Adipocyte (in vitro differentiated cells): ENCODE measurements around the gene ASF1A.

Experiments
- DNase-seq: peaks from one replicate; pipeline ENCODE4 v3.0.0-alpha.2; 2015; ENCODE audit warnings: low read depth
- H3K27me3 ChIP-seq: replicated peaks from 2 replicates; pipeline ENCODE4 v1.7.0; 2013; ENCODE audit warnings: mild to moderate bottlenecking, low read length, moderate library complexity; ENCODE audit not compliant: control insufficient read depth, insufficient read depth
- H3K36me3 ChIP-seq: 2 replicates; pipeline ENCODE4 v1.7.0; 2013; ENCODE audit warnings: low read length, mild to moderate bottlenecking, moderate library complexity; ENCODE audit not compliant: control insufficient read depth, insufficient read depth, severe bottlenecking
- H3K4me1 ChIP-seq: 2 replicates; pipeline ENCODE4 v1.7.0; 2013; ENCODE audit warnings: mild to moderate bottlenecking, low read length, moderate library complexity; ENCODE audit not compliant: control insufficient read depth, insufficient read depth
- H3K4me3 ChIP-seq: 2 replicates; pipeline ENCODE4 v1.7.0; 2013; ENCODE audit warnings: mild to moderate bottlenecking, low read length, moderate library complexity
- H3K9ac ChIP-seq: 2 replicates; pipeline ENCODE4 v1.7.0; 2013; ENCODE audit warnings: mild to moderate bottlenecking, low read length, moderate library complexity
- H3K9me3 ChIP-seq: 2 replicates; pipeline ENCODE4 v1.7.0; 2013; ENCODE audit warnings: mild to moderate bottlenecking, low read length, moderate library complexity; ENCODE audit not compliant: control insufficient read depth

The ASF1A gene

DNA sequence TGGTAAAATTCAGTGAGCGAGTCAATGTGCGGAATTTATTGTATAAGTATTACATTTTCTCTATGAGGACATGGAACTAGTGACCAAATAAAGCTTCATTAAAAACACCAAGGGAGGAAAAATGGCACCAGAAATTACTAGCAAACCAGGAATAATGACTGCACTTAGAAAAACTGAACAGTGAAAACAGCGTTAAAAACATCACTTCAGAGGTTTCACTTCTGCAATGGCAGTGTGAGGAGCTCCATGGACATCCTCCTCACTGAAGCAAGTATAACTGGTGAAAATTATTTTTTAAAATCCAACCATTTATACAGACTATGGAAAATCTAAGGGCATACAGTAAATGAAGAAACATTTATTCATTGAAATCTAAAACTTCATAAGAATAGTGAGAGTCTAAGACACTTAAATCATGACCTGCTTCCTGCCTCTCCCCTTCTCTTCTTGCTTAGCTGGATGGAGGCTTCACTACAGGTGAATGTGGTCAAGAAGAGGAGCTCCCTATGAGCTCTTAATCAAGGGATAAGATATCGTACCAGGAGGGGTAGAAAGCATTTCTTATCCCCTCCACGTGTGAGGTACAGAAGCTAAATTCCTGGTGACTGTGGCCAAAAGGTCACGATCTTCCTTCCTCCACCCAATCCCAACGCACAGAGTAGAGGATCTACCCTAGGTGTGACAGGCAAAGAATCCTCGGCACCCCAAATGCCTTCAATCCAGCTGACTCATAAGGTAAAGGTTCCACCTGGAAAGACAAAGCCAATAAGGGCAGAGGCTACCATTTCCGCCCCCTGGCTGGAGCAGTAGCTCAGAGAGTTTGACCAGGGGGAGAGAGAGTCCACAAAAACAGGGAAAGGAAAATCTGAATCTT is 12.3 kb upstream of the ASF1A start:
- Histone ChIP-seq H3K9ac (no peak overlapping the region), H3K4me1 (peaks cover 14% of the 10 kb centered on the region), H3K9me3 (no peaks in the 10 kb centered on the region), H3K27me3 (no peaks in the 10 kb centered on the region), H3K36me3 (no peaks in the 10 kb centered on the region), H3K4me3 (no peak overlapping the region)
- DNase-seq = no peak

GRCh38 chr6:118882314-118882905 is 11.5 kb upstream of the ASF1A start:
- DNase-seq = no peak
- Histone ChIP-seq H3K36me3 (no peaks in the 10 kb centered on the region), H3K4me3 (no peak overlapping the region), H3K4me1 (peaks cover 14% of the 10 kb centered on the region), H3K9me3 (no peaks in the 10 kb centered on the region), H3K9ac (no peak overlapping the region), H3K27me3 (no peaks in the 10 kb centered on the region)

DNA sequence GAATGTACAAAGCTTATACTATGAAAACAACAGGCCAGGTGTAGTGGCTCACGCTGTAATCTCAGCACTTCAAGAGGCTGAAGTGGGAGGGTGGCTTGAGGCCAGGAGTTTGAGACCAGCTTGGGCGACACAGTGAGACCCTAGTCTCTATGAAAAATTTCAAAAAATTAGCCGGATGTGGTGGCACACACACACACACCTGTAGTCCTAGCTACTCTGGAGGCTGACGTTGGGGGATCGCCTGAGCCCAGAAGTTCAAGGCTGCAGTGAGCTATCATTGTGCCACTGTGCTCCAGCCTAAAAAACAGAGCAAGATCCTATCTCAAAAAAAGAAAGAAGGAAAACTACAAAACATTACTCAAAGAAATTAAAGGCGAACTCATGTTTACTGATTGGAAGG is 7.3 kb upstream of the ASF1A start:
- H3K9me3 ChIP-seq = no peaks in the 10 kb centered on the region
- H3K27me3 ChIP-seq = no peaks in the 10 kb centered on the region
- no peaks in the 10 kb centered on the region for H3K36me3 ChIP-seq
- H3K4me1 ChIP-seq = peaks cover 11% of the 10 kb centered on the region
- DNase-seq = no peak
- no peak overlapping the region for H3K9ac ChIP-seq
- no peak overlapping the region for H3K4me3 ChIP-seq

DNA sequence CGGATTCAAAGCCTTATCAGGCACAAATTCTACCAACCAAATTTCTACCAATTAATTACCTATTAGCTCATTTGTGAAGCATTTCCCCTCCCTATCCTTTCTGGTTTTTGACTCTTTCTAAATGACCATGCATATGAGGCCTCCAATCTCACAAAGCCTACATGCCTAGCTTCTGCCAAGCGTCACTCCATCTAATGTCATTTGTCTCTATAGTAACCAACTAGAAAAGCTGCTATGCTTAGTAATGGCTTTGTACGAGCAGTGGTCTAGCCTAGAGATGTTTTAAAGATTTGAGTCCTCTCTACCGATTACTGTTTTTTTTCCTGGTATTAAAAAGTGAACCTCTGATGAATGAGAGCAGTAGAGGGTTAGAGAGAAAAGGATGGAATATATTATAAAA is 4.8 kb upstream of the ASF1A start:
- H3K27me3 ChIP-seq = no peaks in the 10 kb centered on the region
- no peak for DNase-seq
- H3K9me3 ChIP-seq = no peaks in the 10 kb centered on the region
- H3K4me1 ChIP-seq = peaks cover 12% of the 10 kb centered on the region
- no peak overlapping the region for H3K9ac ChIP-seq
- no peak overlapping the region for H3K4me3 ChIP-seq
- no peaks in the 10 kb centered on the region for H3K36me3 ChIP-seq

- Histone ChIP-seq H3K27me3 (no peaks in the 10 kb centered on the region), H3K9ac (no peak overlapping the region), H3K4me3 (peak overlapping the region; percentile 97), H3K4me1 (peaks cover 18% of the 10 kb centered on the region), H3K36me3 (no peaks in the 10 kb centered on the region), H3K9me3 (no peaks in the 10 kb centered on the region)
- DNase-seq = peak; percentile 3
Observed at GRCh38 chr6:118890997-118891790, 2.8 kb upstream of the ASF1A start.

GRCh38 chr6:118892355-118892991 is 1.5 kb upstream of the ASF1A start:
- no peak for DNase-seq
- no peaks in the 10 kb centered on the region for H3K36me3 ChIP-seq
- H3K27me3 ChIP-seq = no peaks in the 10 kb centered on the region
- H3K9me3 ChIP-seq = no peaks in the 10 kb centered on the region
- H3K9ac ChIP-seq = peak overlapping the region; percentile 98
- H3K4me1 ChIP-seq = peaks cover 20% of the 10 kb centered on the region
- peak overlapping the region; percentile 97 for H3K4me3 ChIP-seq

GRCh38 chr6:118893064-118893806 is 717 bp upstream of the ASF1A start:
- no peaks in the 10 kb centered on the region for H3K36me3 ChIP-seq
- peak overlapping the region; percentile 98 for H3K9ac ChIP-seq
- H3K4me1 ChIP-seq = peaks cover 20% of the 10 kb centered on the region
- DNase-seq = peak; percentile 78
- H3K27me3 ChIP-seq = no peaks in the 10 kb centered on the region
- H3K4me3 ChIP-seq = peak overlapping the region; percentile 97
- no peaks in the 10 kb centered on the region for H3K9me3 ChIP-seq

GRCh38 chr6:118894425-118895260 is 691 bp downstream of the ASF1A start:
- Histone ChIP-seq H3K4me3 (peak overlapping the region; percentile 97), H3K27me3 (no peaks in the 10 kb centered on the region), H3K4me1 (peaks cover 21% of the 10 kb centered on the region), H3K36me3 (peaks cover 9% of the 10 kb centered on the region), H3K9me3 (no peaks in the 10 kb centered on the region), H3K9ac (peak overlapping the region; percentile 96)
- peak; percentile 86 for DNase-seq

- Histone ChIP-seq H3K4me3 (peak overlapping the region; percentile 97), H3K9me3 (no peaks in the 10 kb centered on the region), H3K9ac (peak overlapping the region; percentile 96), H3K4me1 (peaks cover 26% of the 10 kb centered on the region), H3K27me3 (no peaks in the 10 kb centered on the region), H3K36me3 (peaks cover 14% of the 10 kb centered on the region)
- DNase-seq = no peak
Observed at GRCh38 chr6:118895261-118895560, 1.3 kb downstream of the ASF1A start.

DNA sequence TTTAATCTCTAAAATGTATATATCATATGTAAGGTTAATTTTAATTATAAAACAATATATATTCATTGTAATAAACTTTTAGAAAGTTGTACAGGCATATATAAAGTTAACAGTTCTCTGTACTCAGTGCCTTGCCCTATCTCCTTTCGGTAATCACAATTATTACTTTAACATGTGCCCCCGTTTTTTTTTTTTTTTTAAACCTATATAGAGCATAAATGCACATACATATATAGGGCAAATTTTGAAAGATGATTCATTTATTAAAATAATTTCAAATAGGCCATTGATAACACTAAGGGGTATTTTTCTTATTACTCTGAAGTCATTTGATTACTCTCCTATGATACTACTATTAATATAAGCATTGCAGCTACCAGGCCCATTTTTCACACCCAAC is 1.9 kb downstream of the ASF1A start:
- Histone ChIP-seq H3K9me3 (no peaks in the 10 kb centered on the region), H3K4me1 (peaks cover 32% of the 10 kb centered on the region), H3K27me3 (no peaks in the 10 kb centered on the region), H3K36me3 (peaks cover 14% of the 10 kb centered on the region), H3K4me3 (peak overlapping the region; percentile 97), H3K9ac (peak overlapping the region; percentile 96)
- DNase-seq = no peak
